Suprapubic skin (tissue), 3 donors: ENCODE measurements around the gene RGN.

Source experiments
- CTCF ChIP-seq, 2 donors: fragments of 200-600 bp in 1 of 2; fragments of 450-650 bp in 1 of 2; sonication (generic) in 1 of 2; IDR thresholded peaks; one replicate each; pipeline ENCODE4 v1.5.1; 2016 to 2019; ENCODE audit warnings: antibody characterized with exemption in 2 of 2, mild to moderate bottlenecking in 1 of 2, moderate library complexity in 1 of 2
- EP300 ChIP-seq: sonication (generic); formaldehyde crosslinking; IDR thresholded peaks from one replicate; pipeline ENCODE4 v1.6.1; 2017; ENCODE audit warnings: antibody characterized with exemption

- TF ChIP-seq EP300 (no peak), CTCF (IDR thresholded peaks at IDR 0.05) (no peak)
These were observed 2.6 kb downstream of the RGN start for GRCh38 chrX:47080915-47081236.
